ENCODE data around the gene MKNK1. TPM values are rescaled to one million over a fixed set of nuclear protein-coding genes. Genes with fewer than 3 reads are reported as not detected.

The MKNK1 gene
- polyA plus RNA-seq, 4 donors, result 22.3 to 29.3 (median 25.3) TPM

DNA sequence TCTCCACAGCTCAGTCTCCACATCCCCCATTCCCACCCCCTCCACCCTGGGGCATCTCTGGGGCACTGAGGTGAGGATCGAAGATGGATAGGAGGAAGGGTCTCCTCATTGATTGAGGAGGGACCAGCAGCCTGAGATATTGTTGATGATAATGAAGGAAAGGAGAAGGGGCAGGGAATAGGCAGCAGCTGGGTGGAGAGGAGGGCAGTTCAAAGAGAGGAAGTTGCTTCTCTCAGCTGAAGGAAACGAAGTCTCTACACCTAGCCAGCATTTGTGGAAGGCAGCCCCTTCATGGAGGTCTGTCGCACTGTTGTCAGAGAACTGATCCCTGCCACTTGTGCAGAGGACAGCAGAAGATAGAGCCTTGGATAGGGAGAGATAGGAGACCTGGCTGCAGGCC is 58.3 kb downstream of the MKNK1 start:
- no peak for DNase-seq (ENCODE audit: low read depth in 4 of 4, low spot score in 3 of 4)

- DNase-seq (ENCODE audit: low read depth in 4 of 4, low spot score in 3 of 4), result no peak
Measured at GRCh38 chr1:46544561-46545240, 59.4 kb downstream of the MKNK1 start.

GRCh38 chr1:46543761-46544560 is 60.1 kb downstream of the MKNK1 start:
- DNase-seq (ENCODE audit: low read depth in 4 of 4, low spot score in 3 of 4), result no peak

- no peak for DNase-seq (ENCODE audit: low read depth in 4 of 4, low spot score in 3 of 4)
Measured at GRCh38 chr1:46543382-46543760, 60.7 kb downstream of the MKNK1 start.

- no peak for DNase-seq (ENCODE audit: low read depth in 4 of 4, low spot score in 3 of 4)
Measured at GRCh38 chr1:46539972-46540371, 64.1 kb downstream of the MKNK1 start.

- DNase-seq (ENCODE audit: low read depth in 4 of 4, low spot score in 3 of 4), result no peak
Measured at GRCh38 chr1:46538147-46538546, 65.9 kb downstream of the MKNK1 start.

DNA sequence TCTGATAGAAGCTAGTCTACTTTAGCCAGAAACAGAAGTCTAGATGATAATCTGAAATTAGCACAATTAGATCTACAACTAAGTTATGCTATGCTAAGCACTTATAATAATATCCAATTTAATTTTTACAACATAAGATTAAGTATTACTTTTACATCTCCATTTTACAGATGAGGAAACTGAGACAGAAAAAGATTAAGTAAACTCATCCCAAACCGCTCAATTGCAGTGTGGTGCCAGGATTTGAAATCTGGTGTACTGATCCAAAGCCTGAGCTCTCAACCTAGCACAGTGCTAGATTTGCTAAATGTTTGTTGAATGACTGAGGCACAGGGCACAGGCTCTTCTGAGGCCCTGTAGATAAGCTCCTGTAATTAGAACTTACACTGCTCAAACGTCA is 66.4 kb downstream of the MKNK1 start:
- no peak for DNase-seq (ENCODE audit: low read depth in 4 of 4, low spot score in 3 of 4)

- DNase-seq (ENCODE audit: low read depth in 4 of 4, low spot score in 3 of 4), result no peak
Measured at GRCh38 chr1:46536527-46536926, 67.5 kb downstream of the MKNK1 start.

GRCh38 chr1:46535063-46535462 is 69.0 kb downstream of the MKNK1 start:
- no peak for DNase-seq (ENCODE audit: low read depth in 4 of 4, low spot score in 3 of 4)

DNA sequence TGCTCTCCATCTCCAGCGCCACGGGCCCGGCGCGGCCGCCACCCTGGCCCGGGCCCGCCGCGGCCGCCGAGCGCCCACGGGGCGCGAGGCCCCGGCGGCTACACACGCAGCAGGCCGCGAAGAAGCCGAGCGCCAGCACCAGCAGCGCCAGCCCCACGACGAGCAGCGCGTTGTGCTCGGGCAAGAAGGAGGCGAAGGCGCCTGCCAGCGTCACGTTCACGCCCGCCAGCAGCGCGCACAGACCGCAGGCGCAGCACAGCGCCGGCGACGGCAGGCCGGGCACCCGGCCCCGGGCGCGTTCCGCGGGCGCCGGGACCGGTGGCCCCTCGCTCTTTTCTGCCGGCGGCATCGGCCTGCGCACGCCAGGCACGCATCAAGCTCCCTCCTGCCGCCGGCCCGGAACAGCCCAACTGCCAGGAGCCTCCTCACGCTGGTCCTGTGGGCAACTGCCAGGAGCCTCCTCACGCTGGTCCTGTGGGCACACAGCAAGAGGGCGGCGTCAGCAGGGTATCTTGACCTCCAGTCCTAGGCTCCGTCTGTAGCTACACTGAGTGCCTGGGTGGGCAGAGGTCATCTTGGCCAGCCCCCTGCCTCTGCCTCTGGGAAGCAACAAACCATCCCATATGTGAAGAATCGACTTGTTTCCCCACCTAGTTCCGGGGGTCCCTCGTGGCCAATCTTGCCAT is 70.7 kb downstream of the MKNK1 start:
- no peak for DNase-seq (ENCODE audit: low read depth in 4 of 4, low spot score in 3 of 4)

GRCh38 chr1:46532498-46533178 is 71.4 kb downstream of the MKNK1 start:
- no peak for DNase-seq (ENCODE audit: low read depth in 4 of 4, low spot score in 3 of 4)

- DNase-seq (ENCODE audit: low read depth in 4 of 4, low spot score in 3 of 4), result no peak
Measured at GRCh38 chr1:46532095-46532494, 72.0 kb downstream of the MKNK1 start.

- no peak for DNase-seq (ENCODE audit: low read depth in 4 of 4, low spot score in 3 of 4)
Measured at GRCh38 chr1:46530791-46531409, 73.2 kb downstream of the MKNK1 start.

GRCh38 chr1:46530311-46530710 is 73.8 kb downstream of the MKNK1 start:
- DNase-seq (ENCODE audit: low read depth in 4 of 4, low spot score in 3 of 4), result no peak

GRCh38 chr1:46529031-46529630 is 74.9 kb downstream of the MKNK1 start:
- no peak for DNase-seq (ENCODE audit: low read depth in 4 of 4, low spot score in 3 of 4)

- DNase-seq (ENCODE audit: low read depth in 4 of 4, low spot score in 3 of 4), result no peak
Measured at GRCh38 chr1:46528297-46528955, 75.6 kb downstream of the MKNK1 start.

GRCh38 chr1:46527474-46528296 is 76.4 kb downstream of the MKNK1 start:
- DNase-seq (ENCODE audit: low read depth in 4 of 4, low spot score in 3 of 4), result no peak

DNA sequence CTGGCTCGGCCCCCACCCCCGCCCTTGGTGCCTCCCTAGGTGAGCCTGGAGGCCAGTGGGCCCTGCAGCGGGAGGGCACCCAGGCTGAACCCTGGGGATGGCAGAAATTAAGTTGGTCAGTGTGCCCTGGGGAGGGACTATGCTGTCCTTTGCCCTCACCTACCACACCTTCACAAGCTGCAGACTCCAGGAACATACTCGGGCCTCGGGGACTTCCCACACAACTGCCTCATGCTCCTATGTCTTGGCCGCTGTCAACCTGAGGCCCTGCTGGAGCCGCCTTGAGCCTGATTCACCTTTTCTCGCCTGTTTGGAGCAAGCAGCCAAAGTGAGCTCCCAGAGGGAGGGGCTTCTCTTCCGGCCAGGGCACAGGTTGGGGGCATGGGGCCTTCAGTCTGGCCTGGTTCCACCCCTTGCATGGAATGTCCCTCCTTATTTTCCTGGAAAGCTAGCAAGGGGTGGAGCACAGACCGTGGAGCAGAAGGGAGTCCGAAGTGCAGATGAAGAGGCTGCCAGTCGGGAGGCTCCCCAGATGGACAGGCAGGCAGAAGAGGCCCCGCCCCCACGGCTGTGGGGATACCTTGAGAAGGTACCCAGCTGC is 77.3 kb downstream of the MKNK1 start:
- no peak for DNase-seq (ENCODE audit: low read depth in 4 of 4, low spot score in 3 of 4)

Data from right renal pelvis (tissue), 4 donors.